ENCODE data around the gene CARD11.
A peak's percentile ranks its signal among the peaks of the same experiment; 100 is the strongest.

Gene CARD11

GRCh38 chr7:3043544-3044371, at the start of gene CARD11:
TSS of gene CARD11 (minus strand) at chr7:3043867. CDS start at chr7:2958506, 85,361 bp downstream.
- DNase-seq, result peak; percentile 65 to 70

- peak; percentile 64 to 68 for DNase-seq
These were observed 48.8 kb upstream of the CARD11 start for GRCh38 chr7:3092468-3092867.

- DNase-seq, result no peak
These were observed 48.0 kb upstream of the CARD11 start for GRCh38 chr7:3091631-3092030.

GRCh38 chr7:3089493-3089892, 45.8 kb upstream of the CARD11 start:
- DNase-seq, result no peak

GRCh38 chr7:3087243-3087755, 43.6 kb upstream of the CARD11 start:
- DNase-seq, result no peak

- DNase-seq, result no peak
These were observed 39.7 kb upstream of the CARD11 start for GRCh38 chr7:3083350-3083749.

- DNase-seq, result no peak
These were observed 39.2 kb upstream of the CARD11 start for GRCh38 chr7:3082831-3083230.

- no peak for DNase-seq
These were observed 38.7 kb upstream of the CARD11 start for GRCh38 chr7:3082386-3082785.

- DNase-seq, result no peak
These were observed 36.4 kb upstream of the CARD11 start for GRCh38 chr7:3080106-3080505.

GRCh38 chr7:3078514-3078913, 34.8 kb upstream of the CARD11 start:
- no peak for DNase-seq

- DNase-seq, result no peak
These were observed 33.0 kb upstream of the CARD11 start for GRCh38 chr7:3076700-3077099.

GRCh38 chr7:3076163-3076562, 32.5 kb upstream of the CARD11 start:
- no peak for DNase-seq

GRCh38 chr7:3075441-3075840, 31.8 kb upstream of the CARD11 start:
- DNase-seq, result no peak

- DNase-seq, result no peak
These were observed 30.8 kb upstream of the CARD11 start for GRCh38 chr7:3074459-3074821.

- no peak for DNase-seq
These were observed 30.2 kb upstream of the CARD11 start for GRCh38 chr7:3073763-3074458.

GRCh38 chr7:3070908-3071307, 27.2 kb upstream of the CARD11 start:
- DNase-seq, result no peak

GRCh38 chr7:3069771-3070449, 26.2 kb upstream of the CARD11 start:
- no peak for DNase-seq

GRCh38 chr7:3068530-3068929, 24.9 kb upstream of the CARD11 start:
- DNase-seq, result no peak

GRCh38 chr7:3067606-3068380, 24.1 kb upstream of the CARD11 start:
- no peak for DNase-seq

GRCh38 chr7:3067193-3067592, 23.5 kb upstream of the CARD11 start:
- DNase-seq, result peak in 1 of 2 donors; percentile 25

- no peak for DNase-seq
These were observed 22.8 kb upstream of the CARD11 start for GRCh38 chr7:3066506-3066905.

- DNase-seq, result peak; percentile 48 to 50
These were observed 22.1 kb upstream of the CARD11 start for GRCh38 chr7:3065724-3066143.

- DNase-seq, result no peak
These were observed 20.4 kb upstream of the CARD11 start for GRCh38 chr7:3064067-3064466.
